ENCODE data around the gene TMEM121.
A peak's percentile ranks its signal among the peaks of the same experiment; 100 is the strongest.

Gene TMEM121

GRCh38 chr14:105517096-105517495 lies 9.3 kb upstream of the TMEM121 start:
- no peak for TF ChIP-seq CTCF (IDR thresholded peaks at IDR 0.05; ENCODE audit: low read depth, low read length)
- no peak overlapping the region for H3K4me3 ChIP-seq (ENCODE audit: low read depth, low read length)

- no peak overlapping the region for H3K4me3 ChIP-seq (ENCODE audit: low read depth, low read length)
- TF ChIP-seq CTCF (IDR thresholded peaks at IDR 0.05; ENCODE audit: low read depth, low read length) = no peak
Measured at GRCh38 chr14:105519946-105520698, 6.3 kb upstream of the TMEM121 start.

- H3K4me3 ChIP-seq (ENCODE audit: low read depth, low read length) = no peak overlapping the region
- no peak for TF ChIP-seq CTCF (IDR thresholded peaks at IDR 0.05; ENCODE audit: low read depth, low read length)
Measured at GRCh38 chr14:105525326-105525725, 1.1 kb upstream of the TMEM121 start.

GRCh38 chr14:105526776-105527380 lies 495 bp downstream of the TMEM121 start:
- no peak for TF ChIP-seq CTCF (IDR thresholded peaks at IDR 0.05; ENCODE audit: low read depth, low read length)
- peak overlapping the region; percentile 62 for H3K4me3 ChIP-seq (ENCODE audit: low read depth, low read length)

GRCh38 chr14:105527381-105527825 lies 1.0 kb downstream of the TMEM121 start:
- TF ChIP-seq CTCF (IDR thresholded peaks at IDR 0.05; ENCODE audit: low read depth, low read length) = no peak
- peak overlapping the region; percentile 62 for H3K4me3 ChIP-seq (ENCODE audit: low read depth, low read length)

GRCh38 chr14:105527826-105528585 lies 1.6 kb downstream of the TMEM121 start:
- TF ChIP-seq CTCF (IDR thresholded peaks at IDR 0.05; ENCODE audit: low read depth, low read length) = peak; percentile 61
- H3K4me3 ChIP-seq (ENCODE audit: low read depth, low read length) = peak overlapping the region; percentile 62
